ENCODE results near the gene EVA1C. TPM values are rescaled to one million over a fixed set of nuclear protein-coding genes. Genes with fewer than 3 reads are reported as not detected.
"Not testable (repeated sequence)": the region's sequence is repeated elsewhere in the genome, so short reads cannot be mapped to it uniquely, and the experiment has no call there.

The EVA1C gene
- total RNA-seq, 2 experiments from 2014 or later: 11.1 to 12.7 TPM

DNA sequence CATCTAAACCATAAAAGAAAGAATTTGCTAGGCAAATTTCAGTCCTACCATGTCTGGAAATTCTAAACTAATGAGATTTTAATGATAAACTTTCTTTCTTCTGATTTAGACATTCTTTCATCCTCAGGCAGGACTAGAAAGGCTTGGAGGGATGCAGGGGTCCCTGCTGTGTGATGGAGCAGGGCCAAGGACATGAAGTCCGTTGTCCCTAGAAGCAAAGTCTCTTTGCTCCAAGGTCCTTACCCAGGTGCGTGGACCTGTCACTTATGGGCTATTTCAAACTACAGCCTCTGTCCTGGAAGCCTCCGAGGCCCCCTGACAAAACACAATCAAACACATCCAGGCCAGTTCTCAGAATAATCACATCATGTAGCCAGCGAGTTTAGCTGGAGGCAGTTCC, 46.3 kb upstream of the EVA1C start:
- H3K9me3 Mint-ChIP-seq: no peaks in the 10 kb centered on the region
- peaks cover 93% of the 10 kb centered on the region for H3K36me3 Mint-ChIP-seq (ENCODE audit: low read depth)
- no peaks in the 10 kb centered on the region for H3K27me3 ChIP-seq (ENCODE audit: control insufficient read depth in 1 of 2, insufficient read depth in 2 of 2, low read length in 2 of 2)
- no peak overlapping the region for H3K27ac ChIP-seq (ENCODE audit: low read depth in 1 of 2, low read length in 2 of 2)
- no peak for ATAC-seq (ENCODE audit: poor library complexity)
- H3K4me3 Mint-ChIP-seq: no peak overlapping the region
- H3K4me1 ChIP-seq (ENCODE audit: insufficient read depth, low read length): no peaks in the 10 kb centered on the region
- H3K4me1 Mint-ChIP-seq (ENCODE audit: low read depth): no peaks in the 10 kb centered on the region
- H3K27ac Mint-ChIP-seq: no peak overlapping the region
- no peak overlapping the region for H3K4me3 ChIP-seq (ENCODE audit: low read length)
- no peaks in the 10 kb centered on the region for H3K9me3 ChIP-seq (ENCODE audit: control insufficient read depth in 1 of 2, insufficient read depth in 1 of 2, low read length in 2 of 2)
- no peaks in the 10 kb centered on the region for H3K27me3 Mint-ChIP-seq
- H3K36me3 ChIP-seq (ENCODE audit: insufficient read depth, low read length): peaks cover 92% of the 10 kb centered on the region
- ChIA-PET POLR2A (no interaction called here), CTCF (no interaction called here)
- intact Hi-C loops (cut with DNase I, micrococcal nuclease): no loop called here
- DNase-seq: no peak
- TF ChIP-seq, protein P1, sequence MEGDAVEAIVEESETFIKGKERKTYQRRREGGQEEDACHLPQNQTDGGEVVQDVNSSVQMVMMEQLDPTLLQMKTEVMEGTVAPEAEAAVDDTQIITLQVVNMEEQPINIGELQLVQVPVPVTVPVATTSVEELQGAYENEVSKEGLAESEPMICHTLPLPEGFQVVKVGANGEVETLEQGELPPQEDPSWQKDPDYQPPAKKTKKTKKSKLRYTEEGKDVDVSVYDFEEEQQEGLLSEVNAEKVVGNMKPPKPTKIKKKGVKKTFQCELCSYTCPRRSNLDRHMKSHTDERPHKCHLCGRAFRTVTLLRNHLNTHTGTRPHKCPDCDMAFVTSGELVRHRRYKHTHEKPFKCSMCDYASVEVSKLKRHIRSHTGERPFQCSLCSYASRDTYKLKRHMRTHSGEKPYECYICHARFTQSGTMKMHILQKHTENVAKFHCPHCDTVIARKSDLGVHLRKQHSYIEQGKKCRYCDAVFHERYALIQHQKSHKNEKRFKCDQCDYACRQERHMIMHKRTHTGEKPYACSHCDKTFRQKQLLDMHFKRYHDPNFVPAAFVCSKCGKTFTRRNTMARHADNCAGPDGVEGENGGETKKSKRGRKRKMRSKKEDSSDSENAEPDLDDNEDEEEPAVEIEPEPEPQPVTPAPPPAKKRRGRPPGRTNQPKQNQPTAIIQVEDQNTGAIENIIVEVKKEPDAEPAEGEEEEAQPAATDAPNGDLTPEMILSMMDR (IDR thresholded peaks at IDR 0.05): no peak

DNA sequence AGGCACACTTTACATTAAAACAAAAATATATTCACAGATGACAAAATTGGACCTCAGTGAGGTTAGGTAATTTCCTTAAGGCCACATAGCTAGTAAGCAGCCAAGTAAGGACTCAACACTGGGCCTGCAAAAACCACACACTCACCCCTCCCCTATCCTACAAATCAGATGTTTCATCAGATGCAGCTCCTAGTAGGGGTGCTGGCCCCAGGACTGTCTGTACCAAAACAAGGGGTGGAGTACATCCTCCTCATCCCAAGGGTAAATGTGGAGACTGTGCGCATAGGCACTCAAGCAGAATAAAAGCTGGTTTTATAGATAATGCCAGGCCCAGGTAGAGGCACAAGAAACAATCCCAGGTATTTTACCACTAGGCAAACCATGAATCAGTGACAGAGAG, 45.3 kb upstream of the EVA1C start:
- CTCF ChIA-PET: no interaction called here
- no peak for ATAC-seq (ENCODE audit: poor library complexity)
- H3K9me3 ChIP-seq (ENCODE audit: control insufficient read depth in 1 of 2, insufficient read depth in 1 of 2, low read length in 2 of 2): no peaks in the 10 kb centered on the region
- no peak overlapping the region for H3K4me3 ChIP-seq (ENCODE audit: low read length)
- no peaks in the 10 kb centered on the region for H3K27me3 Mint-ChIP-seq
- no peaks in the 10 kb centered on the region for H3K9me3 Mint-ChIP-seq
- no peak overlapping the region for H3K27ac ChIP-seq (ENCODE audit: low read depth in 1 of 2, low read length in 2 of 2)
- H3K36me3 Mint-ChIP-seq (ENCODE audit: low read depth): peaks cover 93% of the 10 kb centered on the region
- no peaks in the 10 kb centered on the region for H3K4me1 Mint-ChIP-seq (ENCODE audit: low read depth)
- POLR2A ChIA-PET: no interaction called here
- peaks cover 92% of the 10 kb centered on the region for H3K36me3 ChIP-seq (ENCODE audit: insufficient read depth, low read length)
- no peak overlapping the region for H3K27ac Mint-ChIP-seq
- no peak overlapping the region for H3K4me3 Mint-ChIP-seq
- intact Hi-C loops (cut with DNase I, micrococcal nuclease): no loop called here
- DNase-seq: no peak
- H3K27me3 ChIP-seq (ENCODE audit: control insufficient read depth in 1 of 2, insufficient read depth in 2 of 2, low read length in 2 of 2): no peaks in the 10 kb centered on the region
- H3K4me1 ChIP-seq (ENCODE audit: insufficient read depth, low read length): no peaks in the 10 kb centered on the region
- TF ChIP-seq, protein P1 (IDR thresholded peaks at IDR 0.05): no peak

DNA sequence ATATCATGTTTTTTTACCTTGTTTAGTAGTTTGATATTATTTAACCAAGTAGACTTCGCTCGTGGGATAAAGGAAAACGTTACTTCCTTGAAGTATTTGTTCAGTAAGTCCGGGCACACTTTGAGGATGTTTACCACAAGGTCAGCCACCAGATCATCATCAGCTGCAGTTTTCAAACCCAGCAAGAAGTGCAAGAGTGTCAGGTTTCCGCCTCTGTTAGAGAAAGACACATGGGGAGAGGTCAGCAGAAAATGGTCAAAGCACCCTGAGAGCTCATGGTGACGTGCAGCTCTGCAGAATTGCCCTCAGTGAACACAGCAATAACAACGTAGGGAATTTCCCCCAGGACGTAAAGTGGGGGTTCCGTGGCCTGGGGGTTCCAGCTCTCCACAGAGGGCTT, 44.1 kb upstream of the EVA1C start:
- Mint-ChIP-seq H3K9me3 (no peaks in the 10 kb centered on the region), H3K36me3 (ENCODE audit: low read depth) (peaks cover 95% of the 10 kb centered on the region), H3K27me3 (no peaks in the 10 kb centered on the region), H3K4me1 (ENCODE audit: low read depth) (no peaks in the 10 kb centered on the region), H3K27ac (no peak overlapping the region), H3K4me3 (no peak overlapping the region)
- Histone ChIP-seq H3K36me3 (ENCODE audit: insufficient read depth, low read length) (peaks cover 89% of the 10 kb centered on the region), H3K9me3 (ENCODE audit: control insufficient read depth in 1 of 2, insufficient read depth in 1 of 2, low read length in 2 of 2) (no peaks in the 10 kb centered on the region), H3K4me3 (ENCODE audit: low read length) (no peak overlapping the region), H3K27me3 (ENCODE audit: control insufficient read depth in 1 of 2, insufficient read depth in 2 of 2, low read length in 2 of 2) (no peaks in the 10 kb centered on the region), H3K4me1 (ENCODE audit: insufficient read depth, low read length) (no peaks in the 10 kb centered on the region), H3K27ac (ENCODE audit: low read depth in 1 of 2, low read length in 2 of 2) (no peak overlapping the region)
- intact Hi-C loops (cut with DNase I, micrococcal nuclease): no loop called here
- DNase-seq (no peak), ATAC-seq (ENCODE audit: poor library complexity) (no peak)
- POLR2A ChIA-PET: no interaction called here
- CTCF ChIA-PET: no interaction called here
- TF ChIP-seq, protein P1 (IDR thresholded peaks at IDR 0.05): no peak

DNA sequence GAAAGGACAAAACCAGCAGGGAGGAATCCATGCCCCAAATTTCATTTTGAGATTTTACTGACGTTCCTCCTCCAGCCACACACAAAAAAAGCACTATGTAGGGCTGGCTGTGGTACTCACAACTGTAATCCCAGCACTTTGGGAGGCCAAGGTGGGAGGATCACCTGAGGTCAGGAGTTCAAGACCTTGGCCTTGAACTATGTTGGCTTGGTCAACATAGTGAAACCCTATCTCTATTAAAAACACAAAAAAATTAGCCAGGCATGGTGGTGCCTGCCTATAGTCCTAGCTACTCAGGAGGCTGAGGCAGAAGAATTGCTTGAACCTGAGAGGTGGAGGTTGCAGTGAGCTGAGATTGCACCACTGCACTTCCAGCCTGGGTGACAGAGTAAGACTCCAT, 43.5 kb upstream of the EVA1C start:
- CTCF ChIA-PET; H3K9me3 Mint-ChIP-seq; ATAC-seq (ENCODE audit: poor library complexity); intact Hi-C loops (cut with DNase I, micrococcal nuclease); POLR2A ChIA-PET; H3K27ac ChIP-seq (ENCODE audit: low read depth in 1 of 2, low read length in 2 of 2); H3K4me3 ChIP-seq (ENCODE audit: low read length); H3K4me3 Mint-ChIP-seq; H3K27me3 Mint-ChIP-seq; H3K9me3 ChIP-seq (ENCODE audit: control insufficient read depth in 1 of 2, insufficient read depth in 1 of 2, low read length in 2 of 2); H3K4me1 Mint-ChIP-seq (ENCODE audit: low read depth); H3K4me1 ChIP-seq (ENCODE audit: insufficient read depth, low read length); H3K27me3 ChIP-seq (ENCODE audit: control insufficient read depth in 1 of 2, insufficient read depth in 2 of 2, low read length in 2 of 2); DNase-seq; H3K27ac Mint-ChIP-seq: not testable (repeated sequence)
- H3K36me3 Mint-ChIP-seq (ENCODE audit: low read depth): peaks cover 91% of the 10 kb centered on the region
- H3K36me3 ChIP-seq (ENCODE audit: insufficient read depth, low read length): peaks cover 86% of the 10 kb centered on the region
